GM21576 (cell line): ENCODE measurements around the gene CTSZ.
"Not testable (repeated sequence)": the region's sequence is repeated elsewhere in the genome, so short reads cannot be mapped to it uniquely, and the experiment has no call there.

Experiments used
- ATAC-seq: cut with Tn5 transposase; IDR thresholded peaks from one replicate; pipeline ENCODE4 v1.9.1; 2021; ENCODE audit warnings: mild to moderate bottlenecking, moderate library complexity; ENCODE audit not compliant: unreplicated experiment

CTSZ gene

DNA sequence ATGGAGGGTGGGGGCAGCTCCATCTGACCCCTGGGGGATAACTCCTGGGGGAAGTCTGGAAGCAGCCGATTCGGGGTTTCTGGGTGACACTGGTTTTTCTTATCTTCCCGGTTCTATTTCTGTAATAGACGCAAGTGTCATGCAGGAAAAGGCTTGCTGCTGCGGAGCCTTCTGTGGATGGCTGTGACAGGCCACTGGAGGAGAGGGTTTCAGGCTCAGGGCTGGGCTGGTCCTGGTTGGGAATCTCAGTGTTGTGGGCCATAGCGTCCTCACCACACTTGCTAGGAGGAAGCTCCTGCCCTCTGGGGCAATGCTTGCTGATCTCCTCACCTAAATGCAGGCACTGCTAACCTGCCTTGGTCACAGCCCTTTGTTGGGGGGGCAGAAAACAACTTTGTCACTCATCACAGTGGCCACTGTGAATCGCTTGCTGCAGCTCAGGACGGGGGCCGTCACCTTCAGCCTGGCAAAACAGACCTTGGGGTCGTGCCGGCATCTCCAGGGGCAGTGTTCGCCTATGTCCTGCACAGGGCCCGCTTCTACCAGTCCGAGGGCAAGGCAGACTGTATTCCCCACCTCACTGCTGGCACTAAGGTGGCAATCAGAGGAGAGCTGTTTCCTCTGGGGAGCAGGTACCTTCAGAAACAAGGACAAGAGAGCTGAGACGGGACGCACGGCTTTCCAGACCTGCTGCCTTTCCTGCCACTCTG lies 7.8 kb upstream of the CTSZ start:
- ATAC-seq, result no peak

DNA sequence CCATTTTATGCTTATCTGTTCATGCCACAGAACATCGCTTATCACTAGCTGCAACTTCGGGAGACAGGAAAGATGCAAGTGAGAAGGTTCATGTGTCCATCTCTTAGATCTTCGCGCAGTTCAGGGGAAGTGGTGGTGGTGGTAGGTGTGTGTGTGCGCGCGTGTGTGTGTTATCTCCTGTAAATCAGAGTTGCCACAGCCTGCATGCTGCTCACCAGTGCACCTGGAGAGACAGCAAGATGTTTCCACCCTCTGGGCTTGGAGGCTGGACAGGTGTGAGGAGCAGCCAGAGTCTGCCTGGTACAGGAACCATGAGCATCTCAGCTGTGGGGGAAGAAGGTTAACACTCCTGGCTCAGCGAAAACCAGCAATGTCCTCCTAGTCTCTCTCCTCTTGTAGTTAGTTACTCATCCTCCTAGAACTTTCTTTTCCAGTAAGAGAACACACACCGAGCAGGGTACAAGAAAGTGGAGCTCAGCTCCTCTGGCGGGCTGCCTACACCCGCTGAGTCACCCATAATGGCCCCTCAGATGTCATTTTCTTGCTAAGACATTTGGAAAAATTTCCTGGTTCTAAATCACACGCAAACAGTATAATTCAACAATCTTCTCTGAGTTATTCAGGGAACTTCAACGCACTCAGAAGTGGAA lies 7.0 kb upstream of the CTSZ start:
- no peak for ATAC-seq

DNA sequence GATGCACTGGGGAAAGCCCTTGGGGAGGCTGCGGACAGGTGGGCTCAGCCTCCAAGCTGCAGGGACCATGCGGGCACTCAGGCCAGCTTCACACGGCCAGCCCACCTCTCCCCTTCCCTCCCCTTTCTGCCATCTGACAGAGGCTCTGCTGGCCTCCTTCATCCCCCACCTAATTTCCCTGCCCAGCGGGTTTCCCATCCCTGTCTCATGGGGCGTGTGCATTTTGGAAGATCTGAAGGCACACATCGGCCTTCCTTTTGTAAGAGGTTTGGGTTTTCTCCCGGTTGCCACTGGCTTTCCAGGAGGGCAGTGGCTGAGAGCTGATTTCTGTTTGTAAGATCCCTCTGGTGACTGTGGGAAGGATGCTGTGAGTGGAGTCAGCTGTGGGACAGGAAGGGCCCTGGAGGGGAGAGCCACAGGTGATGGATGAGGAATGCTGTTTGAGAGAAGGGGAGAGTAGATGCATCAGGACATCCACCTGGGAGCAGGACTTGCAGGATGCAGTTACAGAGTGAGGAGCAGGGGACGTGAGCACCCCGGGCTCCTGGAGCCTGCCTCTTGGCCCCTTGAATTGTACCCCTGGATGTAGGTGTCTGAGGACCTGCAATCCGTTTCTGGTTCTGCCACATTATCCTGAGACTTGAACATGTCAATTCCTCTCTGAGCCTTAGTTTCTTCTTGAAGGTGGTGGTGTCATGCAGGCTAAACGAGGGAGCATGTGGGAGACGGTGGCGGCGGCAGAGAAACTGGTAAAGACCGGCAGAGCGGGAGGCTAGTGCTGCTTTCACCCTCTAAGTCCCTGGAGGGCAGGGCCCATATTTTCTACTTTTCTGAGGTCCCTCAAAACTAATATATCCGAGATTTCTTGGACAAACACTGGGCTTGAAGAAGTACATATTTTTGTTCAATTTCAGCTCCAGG lies 6.2 kb upstream of the CTSZ start:
- ATAC-seq, result no peak

GRCh38 chr20:59011874-59012157 lies 4.8 kb upstream of the CTSZ start:
- not testable (repeated sequence) for ATAC-seq

DNA sequence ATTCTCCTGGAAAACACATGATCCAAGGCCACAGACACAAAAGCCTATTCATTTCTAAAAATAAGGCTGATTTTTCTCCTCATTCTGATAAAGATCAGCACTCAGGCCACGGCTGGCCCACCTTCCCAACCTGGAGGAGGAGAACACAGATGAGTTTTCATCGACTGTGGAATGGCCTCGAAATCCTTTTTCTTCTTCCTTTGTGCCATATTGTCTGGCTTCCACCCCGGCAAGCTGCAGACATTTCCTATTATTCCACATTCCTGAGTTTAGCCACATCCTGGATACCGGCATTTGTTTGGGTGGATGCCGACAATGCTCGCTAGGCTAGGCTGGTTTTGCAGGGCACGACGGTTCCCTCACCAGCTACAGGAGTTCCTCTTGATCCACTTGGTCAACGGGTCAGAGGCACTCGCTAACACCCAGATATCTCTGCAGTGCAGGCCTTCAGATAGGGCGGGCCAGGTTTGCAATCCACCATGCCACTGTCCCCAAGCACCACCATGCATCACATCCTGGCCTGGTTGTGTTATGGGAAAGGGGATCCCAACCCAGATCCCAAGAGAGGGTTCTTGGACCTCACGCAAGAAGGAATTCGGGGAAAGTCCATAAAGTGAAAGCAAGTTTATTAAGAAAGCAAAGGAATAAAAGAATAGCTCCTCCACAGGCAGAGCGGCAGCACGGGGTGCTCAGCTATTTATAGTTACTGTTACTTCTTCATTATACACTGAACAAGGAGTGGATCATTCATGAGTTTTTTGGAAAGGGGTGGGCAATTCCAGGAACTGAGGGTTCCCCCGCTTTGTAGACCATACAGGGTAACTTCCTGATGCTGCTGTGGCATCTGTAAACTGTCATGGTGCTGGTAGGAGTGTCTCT lies 4.2 kb upstream of the CTSZ start:
- ATAC-seq, result no peak

DNA sequence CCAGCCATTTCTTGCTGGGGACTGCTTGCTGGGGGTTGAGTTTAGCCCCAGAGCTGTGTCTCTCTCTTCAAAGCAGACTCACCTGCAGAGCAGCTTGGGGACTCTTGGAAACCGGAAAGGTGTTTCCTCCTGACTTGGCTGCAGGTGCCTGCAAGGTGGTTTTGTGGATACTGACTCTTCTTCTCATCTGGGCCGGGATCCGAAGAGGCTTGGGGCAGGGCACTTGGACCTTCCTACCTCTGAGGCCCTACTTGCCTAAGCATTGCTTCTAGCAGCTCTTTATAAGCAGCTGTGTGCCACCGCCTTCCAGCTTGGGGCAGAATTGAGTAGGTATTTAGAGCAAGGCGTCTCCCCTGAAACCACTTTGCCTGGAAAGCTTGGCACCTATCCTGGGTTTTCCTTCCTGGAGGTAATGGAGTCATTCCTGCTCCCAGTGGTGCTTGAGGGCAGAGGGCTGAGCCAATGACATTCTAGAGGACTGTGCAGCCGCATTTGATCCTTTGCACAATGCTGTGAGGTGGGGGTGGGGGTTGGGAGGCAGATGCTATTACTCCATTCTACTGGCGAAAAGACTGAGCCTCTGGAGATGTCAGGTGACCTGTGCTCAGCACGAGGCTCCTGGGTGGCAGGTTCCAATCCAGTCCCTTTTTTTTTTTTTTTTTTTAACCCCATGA lies 3.4 kb upstream of the CTSZ start:
- no peak for ATAC-seq

GRCh38 chr20:59008715-59009336 lies 1.8 kb upstream of the CTSZ start:
- no peak for ATAC-seq

DNA sequence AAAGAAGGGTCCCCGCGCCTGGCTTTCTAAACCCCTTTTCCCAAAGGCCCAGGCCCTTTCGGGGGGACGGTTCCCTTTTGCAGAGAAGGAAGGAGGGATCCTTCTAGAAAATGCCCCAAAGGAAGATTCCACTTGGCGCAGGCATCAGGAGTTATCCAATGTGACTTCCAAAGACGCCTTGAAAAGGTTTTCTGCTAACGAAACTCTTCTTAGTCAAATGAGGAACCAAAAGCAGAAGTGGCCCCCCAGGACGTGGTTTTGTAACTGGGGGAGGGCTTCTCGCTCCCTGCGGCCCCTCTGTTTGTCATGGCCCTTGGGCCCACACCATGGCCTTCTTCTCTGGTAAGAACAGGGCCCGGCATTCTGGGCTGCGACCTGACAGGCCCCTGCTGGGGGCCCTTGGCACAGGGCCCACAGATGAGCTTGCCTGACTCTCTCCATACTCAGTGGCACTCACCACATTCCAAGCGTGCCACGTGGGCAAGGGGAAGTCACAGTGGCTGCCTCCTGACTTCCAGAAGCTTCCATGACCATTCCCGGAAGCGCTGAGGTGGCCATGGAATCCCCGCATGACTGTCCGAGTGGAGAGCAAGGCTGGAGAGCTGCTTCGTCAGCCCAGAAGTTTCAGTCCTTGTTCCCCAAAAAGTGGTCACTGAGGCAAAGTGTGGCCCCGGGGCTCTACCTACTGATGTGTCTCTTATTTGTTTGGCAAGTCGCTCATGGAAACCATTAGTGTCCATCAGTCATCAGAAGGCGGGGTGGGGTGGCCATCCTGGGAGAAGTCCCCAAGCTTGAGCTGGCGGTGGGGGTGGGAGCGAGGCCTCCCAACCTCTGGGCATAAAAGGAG lies 834 bp upstream of the CTSZ start:
- peak; percentile 30 for ATAC-seq

GRCh38 chr20:59006167-59006863 lies 739 bp downstream of the CTSZ start:
- ATAC-seq, result no peak

DNA sequence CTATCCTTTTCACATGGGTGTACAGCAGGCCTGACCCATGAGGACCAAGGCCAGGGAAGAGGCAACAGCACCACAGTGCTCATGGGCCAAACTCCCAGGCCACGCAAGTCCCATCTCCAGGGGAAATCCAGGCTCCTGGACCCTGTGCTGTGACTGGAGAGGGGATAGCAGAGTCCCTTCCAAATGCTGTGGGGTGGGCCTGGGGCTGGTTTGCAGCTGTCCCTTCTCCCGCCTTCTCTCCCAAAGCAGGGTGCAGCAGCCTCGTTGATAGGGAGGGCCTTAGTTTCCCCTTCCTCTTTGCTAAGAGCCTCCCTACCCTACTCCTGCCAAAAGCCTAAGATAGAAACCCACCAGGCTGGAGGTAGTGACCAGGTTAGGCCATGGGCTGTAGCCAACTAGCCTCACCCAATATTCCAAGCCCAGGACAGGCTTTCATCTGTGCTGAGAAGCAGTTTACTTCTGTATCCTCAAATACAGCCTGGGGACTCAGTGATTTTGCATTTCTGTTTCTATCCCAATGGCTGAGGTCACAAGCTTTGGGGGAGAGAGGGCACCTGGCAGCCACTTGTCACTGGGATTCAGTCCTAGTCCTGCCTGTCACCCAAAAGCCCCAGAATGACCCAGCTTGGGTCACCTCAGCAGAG lies 1.4 kb downstream of the CTSZ start:
- ATAC-seq, result no peak

GRCh38 chr20:59004763-59005522 lies 2.1 kb downstream of the CTSZ start:
- peak; percentile 56 for ATAC-seq

DNA sequence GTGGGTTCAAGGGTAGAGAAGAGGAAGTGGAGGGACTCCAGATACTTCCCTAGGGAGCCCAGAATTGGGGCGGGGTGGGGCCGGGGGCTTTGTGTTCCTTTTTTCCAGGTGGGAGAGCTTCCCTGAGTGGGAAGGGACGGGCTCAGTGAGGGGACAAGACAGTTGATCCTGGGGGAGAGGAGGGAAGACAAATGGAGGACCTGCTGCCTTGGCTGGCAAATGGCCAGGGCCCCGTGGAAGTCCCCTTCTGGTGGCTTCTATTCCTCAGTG lies 2.6 kb downstream of the CTSZ start:
- ATAC-seq, result no peak

- no peak for ATAC-seq
Measured at GRCh38 chr20:59003836-59004492, 3.1 kb downstream of the CTSZ start.

DNA sequence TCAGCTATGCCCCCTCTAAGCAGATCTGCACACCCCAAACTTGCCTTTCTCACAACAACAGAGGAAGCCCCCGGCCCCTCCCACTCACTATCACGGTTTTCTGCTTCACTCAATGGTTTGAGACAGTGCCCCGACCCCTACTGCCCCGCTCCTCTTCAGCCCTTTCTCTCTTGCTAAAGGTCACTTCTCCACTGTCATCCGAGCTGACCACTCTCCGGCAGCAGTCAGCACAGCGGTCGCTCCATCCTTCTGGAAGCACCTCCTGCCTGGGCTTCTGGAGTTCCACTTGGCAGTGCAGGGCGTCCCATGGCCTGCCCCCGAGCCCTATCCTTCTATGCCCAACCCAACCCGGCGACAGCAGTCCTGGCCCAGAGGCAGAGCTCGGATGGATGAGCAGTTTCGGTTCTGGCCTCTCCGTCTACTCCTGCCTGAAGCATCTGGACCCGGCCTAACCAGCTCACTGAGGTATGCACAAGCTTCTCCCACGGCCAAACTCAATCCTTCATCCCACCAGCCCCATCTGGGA lies 4.1 kb downstream of the CTSZ start:
- no peak for ATAC-seq

- no peak for ATAC-seq
Measured at GRCh38 chr20:59002388-59002787, 4.7 kb downstream of the CTSZ start.

- ATAC-seq, result no peak
Measured at GRCh38 chr20:59001449-59002171, 5.4 kb downstream of the CTSZ start.
